ENCODE results near the gene MSRB3. TPM values are rescaled to one million over a fixed set of nuclear protein-coding genes. Genes with fewer than 3 reads are reported as not detected.

Gene MSRB3
- total and polyA plus RNA-seq, 2 donors (not counting 1 experiment from before 2014, with no cell fraction given) = not detected

DNA sequence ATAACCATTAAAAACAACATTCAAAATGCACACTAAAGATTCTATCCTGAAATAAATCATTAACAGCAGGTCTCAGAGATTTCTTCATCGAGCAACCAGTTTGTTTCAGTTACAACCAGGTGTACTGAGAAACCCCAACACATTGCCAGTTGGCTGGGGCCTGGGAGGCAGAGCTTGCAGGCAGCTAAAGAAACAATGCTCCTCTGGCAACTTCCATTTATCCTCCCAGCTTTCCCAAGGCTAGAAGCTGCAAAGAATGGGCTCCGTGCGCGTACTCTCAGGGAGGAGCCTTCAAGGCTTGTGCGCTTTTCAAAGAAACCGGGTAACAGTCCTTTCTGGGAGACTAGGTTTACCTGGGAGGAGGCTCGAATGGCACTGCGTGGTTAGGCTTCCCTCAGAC is 181.6 kb downstream of the MSRB3 start:
- CTCF ChIA-PET = no interaction called here
- TF ChIP-seq EZH2 (IDR thresholded peaks at IDR 0.05; ENCODE audit: borderline replicate concordance, insufficient read depth, low read depth, low read length, poor library complexity, severe bottlenecking) = no peak

GRCh38 chr12:65461017-65461416 is 182.5 kb downstream of the MSRB3 start:
- no peaks in the 10 kb centered on the region for H3K36me3 ChIP-seq (replicated peaks in 1 of 2; ENCODE audit: control extremely low read depth in 1 of 2, control insufficient read depth in 1 of 2, extremely low read depth in 1 of 2, insufficient read depth in 2 of 2, low read length in 1 of 2)
- no peak for TF ChIP-seq EZH2 (IDR thresholded peaks at IDR 0.05; ENCODE audit: borderline replicate concordance, insufficient read depth, low read depth, low read length, poor library complexity, severe bottlenecking)
- TF ChIP-seq, protein P1, sequence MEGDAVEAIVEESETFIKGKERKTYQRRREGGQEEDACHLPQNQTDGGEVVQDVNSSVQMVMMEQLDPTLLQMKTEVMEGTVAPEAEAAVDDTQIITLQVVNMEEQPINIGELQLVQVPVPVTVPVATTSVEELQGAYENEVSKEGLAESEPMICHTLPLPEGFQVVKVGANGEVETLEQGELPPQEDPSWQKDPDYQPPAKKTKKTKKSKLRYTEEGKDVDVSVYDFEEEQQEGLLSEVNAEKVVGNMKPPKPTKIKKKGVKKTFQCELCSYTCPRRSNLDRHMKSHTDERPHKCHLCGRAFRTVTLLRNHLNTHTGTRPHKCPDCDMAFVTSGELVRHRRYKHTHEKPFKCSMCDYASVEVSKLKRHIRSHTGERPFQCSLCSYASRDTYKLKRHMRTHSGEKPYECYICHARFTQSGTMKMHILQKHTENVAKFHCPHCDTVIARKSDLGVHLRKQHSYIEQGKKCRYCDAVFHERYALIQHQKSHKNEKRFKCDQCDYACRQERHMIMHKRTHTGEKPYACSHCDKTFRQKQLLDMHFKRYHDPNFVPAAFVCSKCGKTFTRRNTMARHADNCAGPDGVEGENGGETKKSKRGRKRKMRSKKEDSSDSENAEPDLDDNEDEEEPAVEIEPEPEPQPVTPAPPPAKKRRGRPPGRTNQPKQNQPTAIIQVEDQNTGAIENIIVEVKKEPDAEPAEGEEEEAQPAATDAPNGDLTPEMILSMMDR (IDR thresholded peaks at IDR 0.05) = no peak
- no peak overlapping the region for H2AFZ ChIP-seq (ENCODE audit: insufficient read depth, low read depth, low read length, poor library complexity, severe bottlenecking)
- WGBS (ENCODE audit: insufficient coverage) = 89% methylated on average over 1 of the region's 2 CpGs
- no peak overlapping the region for H3K9ac ChIP-seq (ENCODE audit: low read length)
- no peak overlapping the region for H3K27ac ChIP-seq (ENCODE audit: low read length in 2 of 2)
- ChIA-PET CTCF (no interaction called here), POLR2A (no interaction called here)
- H3K79me2 ChIP-seq (ENCODE audit: control insufficient read depth, insufficient read depth, low read length) = no peaks in the 10 kb centered on the region
- no peak overlapping the region for H3K4me2 ChIP-seq (replicated peaks; ENCODE audit: low read depth, low read length, poor library complexity, severe bottlenecking)
- no peaks in the 10 kb centered on the region for H4K20me1 ChIP-seq (ENCODE audit: control insufficient read depth, insufficient read depth, low read length, poor library complexity, severe bottlenecking)
- no peaks in the 10 kb centered on the region for H3K4me1 ChIP-seq (ENCODE audit: control insufficient read depth in 2 of 2, insufficient read depth in 2 of 2, low read length in 2 of 2)
- peaks cover 0 to 2% (median 0%) of the 10 kb centered on the region in 3 donors for H3K9me3 ChIP-seq (ENCODE audit: control extremely low read depth in 1 of 3, control insufficient read depth in 2 of 3, insufficient read depth in 1 of 3, low read length in 2 of 3)
- Mint-ChIP-seq H3K9me3 (ENCODE audit: insufficient read depth) (no peaks in the 10 kb centered on the region), H3K27ac (no peak overlapping the region), H3K4me3 (no peak overlapping the region), H3K4me1 (no peaks in the 10 kb centered on the region), H3K27me3 (no peaks in the 10 kb centered on the region)
- no peak overlapping the region for H3K4me3 ChIP-seq (ENCODE audit: control extremely low read depth in 1 of 5, extremely low read depth in 1 of 5, insufficient read depth in 1 of 5, low read depth in 2 of 5, low read length in 4 of 5)
- no peaks in the 10 kb centered on the region for H3K27me3 ChIP-seq (replicated peaks in 1 of 4; ENCODE audit: control extremely low read depth in 1 of 4, control insufficient read depth in 3 of 4, insufficient read depth in 4 of 4, low read length in 3 of 4)
- intact Hi-C loops (cut with micrococcal nuclease) = no loop called here
- ATAC-seq (ENCODE audit: low read depth) = no peak
- DNase-seq = no peak

More for the DNA sequence above, 181.6 kb downstream of the MSRB3 start:
- Mint-ChIP-seq H3K9me3 (ENCODE audit: insufficient read depth) (no peaks in the 10 kb centered on the region), H3K4me3 (no peak overlapping the region), H3K4me1 (no peaks in the 10 kb centered on the region), H3K27me3 (no peaks in the 10 kb centered on the region), H3K27ac (no peak overlapping the region)
- H3K27me3 ChIP-seq (replicated peaks in 1 of 4; ENCODE audit: control extremely low read depth in 1 of 4, control insufficient read depth in 3 of 4, insufficient read depth in 4 of 4, low read length in 3 of 4) = no peaks in the 10 kb centered on the region
- peaks cover 0 to 2% (median 0%) of the 10 kb centered on the region in 3 donors for H3K9me3 ChIP-seq (ENCODE audit: control extremely low read depth in 1 of 3, control insufficient read depth in 2 of 3, insufficient read depth in 1 of 3, low read length in 2 of 3)
- POLR2A ChIA-PET = no interaction called here
- WGBS (ENCODE audit: insufficient coverage) = 89% methylated on average over 5 of the region's 8 CpGs
- H3K79me2 ChIP-seq (ENCODE audit: control insufficient read depth, insufficient read depth, low read length) = no peaks in the 10 kb centered on the region
- no peaks in the 10 kb centered on the region for H3K36me3 ChIP-seq (replicated peaks in 1 of 2; ENCODE audit: control extremely low read depth in 1 of 2, control insufficient read depth in 1 of 2, extremely low read depth in 1 of 2, insufficient read depth in 2 of 2, low read length in 1 of 2)
- no peak overlapping the region for H3K27ac ChIP-seq (ENCODE audit: low read length in 2 of 2)
- DNase-seq (no peak), ATAC-seq (ENCODE audit: low read depth) (no peak)
- no peak overlapping the region for H3K4me2 ChIP-seq (replicated peaks; ENCODE audit: low read depth, low read length, poor library complexity, severe bottlenecking)
- no peak overlapping the region for H2AFZ ChIP-seq (ENCODE audit: insufficient read depth, low read depth, low read length, poor library complexity, severe bottlenecking)
- no peak overlapping the region for H3K4me3 ChIP-seq (ENCODE audit: control extremely low read depth in 1 of 5, extremely low read depth in 1 of 5, insufficient read depth in 1 of 5, low read depth in 2 of 5, low read length in 4 of 5)
- no peak overlapping the region for H3K9ac ChIP-seq (ENCODE audit: low read length)
- intact Hi-C loops (cut with micrococcal nuclease) = no loop called here
- no peaks in the 10 kb centered on the region for H3K4me1 ChIP-seq (ENCODE audit: control insufficient read depth in 2 of 2, insufficient read depth in 2 of 2, low read length in 2 of 2)
- no peaks in the 10 kb centered on the region for H4K20me1 ChIP-seq (ENCODE audit: control insufficient read depth, insufficient read depth, low read length, poor library complexity, severe bottlenecking)

All from B cell (primary cell).